Mucosa of gallbladder (tissue), 1 donor: ENCODE measurements around the gene APBB3. TPM values are rescaled to one million over a fixed set of nuclear protein-coding genes. Genes with fewer than 3 reads are reported as not detected.

Experiments
- DNase-seq: peaks from one replicate; pipeline ENCODE4 v3.0.0-alpha.2; 2020; ENCODE audit warnings: low spot score
- total RNA-seq: library from RNA; stranded (reverse); gene quantifications from one replicate; pipeline ENCODE4 v1.2.1, GENCODE V29; 2021
- donor health status: DM: no; HTN: no; CAD: no.

APBB3 gene
- total RNA-seq, 1 donor from 2014 or later, result 46.4 TPM

DNA sequence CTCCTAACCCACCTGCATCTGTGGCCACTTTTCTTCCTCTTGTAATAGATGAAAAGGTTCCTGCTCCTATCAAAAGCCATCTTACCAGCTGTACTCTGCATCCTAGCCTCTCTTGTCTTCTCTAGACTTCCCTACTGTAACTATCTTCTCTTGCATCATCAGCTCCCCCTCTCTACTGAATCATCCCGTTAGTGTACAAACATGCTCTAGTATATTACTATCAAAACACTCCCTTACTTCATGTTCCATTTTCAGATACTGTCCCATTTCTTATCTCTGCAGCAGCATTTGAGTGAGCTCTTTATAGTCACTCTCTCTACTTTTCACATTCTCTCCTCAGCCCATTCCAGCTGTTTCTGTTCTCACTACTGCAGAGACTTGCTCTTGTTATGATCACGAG is 9.9 kb downstream of the APBB3 start:
- no peak for DNase-seq

DNA sequence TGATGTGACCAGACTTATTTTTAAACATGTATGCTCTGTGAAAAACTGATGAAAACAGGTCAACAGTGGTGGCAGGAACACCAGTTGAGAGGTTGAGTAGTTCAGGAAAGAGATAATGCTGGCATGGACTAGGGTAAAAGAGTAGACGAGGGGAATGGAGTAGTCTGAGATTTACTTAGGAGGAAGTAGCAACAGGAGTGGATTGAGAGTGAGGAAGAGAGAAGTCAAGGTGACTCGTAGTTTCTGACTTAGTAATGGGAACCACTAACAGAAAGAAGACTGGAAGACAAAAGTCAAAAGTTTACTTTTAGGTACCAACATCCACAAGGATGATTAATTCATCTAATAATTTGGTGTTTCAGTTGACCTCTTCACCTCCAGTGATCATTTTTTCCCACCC is 10.7 kb downstream of the APBB3 start:
- no peak for DNase-seq

DNA sequence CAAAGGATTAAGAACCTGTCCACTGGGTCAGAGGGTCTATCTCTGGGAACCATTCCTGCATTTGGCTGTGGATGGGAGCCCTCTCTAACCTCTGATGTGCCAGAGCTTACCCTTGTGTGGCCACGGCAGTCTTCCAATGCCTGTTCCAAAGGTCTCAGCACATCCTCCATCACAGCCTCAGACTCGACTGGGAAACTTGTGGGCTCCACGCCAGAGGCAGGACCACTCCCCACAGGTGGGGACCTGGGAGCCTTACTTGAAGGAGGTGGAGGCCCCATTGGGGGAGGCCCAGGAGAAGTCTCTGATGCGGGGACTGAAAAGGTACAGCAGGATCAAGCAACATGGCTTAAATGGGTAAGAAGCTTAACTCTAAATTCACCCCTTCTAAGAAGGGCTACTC is 12.5 kb downstream of the APBB3 start:
- peak; percentile 3 for DNase-seq

DNA sequence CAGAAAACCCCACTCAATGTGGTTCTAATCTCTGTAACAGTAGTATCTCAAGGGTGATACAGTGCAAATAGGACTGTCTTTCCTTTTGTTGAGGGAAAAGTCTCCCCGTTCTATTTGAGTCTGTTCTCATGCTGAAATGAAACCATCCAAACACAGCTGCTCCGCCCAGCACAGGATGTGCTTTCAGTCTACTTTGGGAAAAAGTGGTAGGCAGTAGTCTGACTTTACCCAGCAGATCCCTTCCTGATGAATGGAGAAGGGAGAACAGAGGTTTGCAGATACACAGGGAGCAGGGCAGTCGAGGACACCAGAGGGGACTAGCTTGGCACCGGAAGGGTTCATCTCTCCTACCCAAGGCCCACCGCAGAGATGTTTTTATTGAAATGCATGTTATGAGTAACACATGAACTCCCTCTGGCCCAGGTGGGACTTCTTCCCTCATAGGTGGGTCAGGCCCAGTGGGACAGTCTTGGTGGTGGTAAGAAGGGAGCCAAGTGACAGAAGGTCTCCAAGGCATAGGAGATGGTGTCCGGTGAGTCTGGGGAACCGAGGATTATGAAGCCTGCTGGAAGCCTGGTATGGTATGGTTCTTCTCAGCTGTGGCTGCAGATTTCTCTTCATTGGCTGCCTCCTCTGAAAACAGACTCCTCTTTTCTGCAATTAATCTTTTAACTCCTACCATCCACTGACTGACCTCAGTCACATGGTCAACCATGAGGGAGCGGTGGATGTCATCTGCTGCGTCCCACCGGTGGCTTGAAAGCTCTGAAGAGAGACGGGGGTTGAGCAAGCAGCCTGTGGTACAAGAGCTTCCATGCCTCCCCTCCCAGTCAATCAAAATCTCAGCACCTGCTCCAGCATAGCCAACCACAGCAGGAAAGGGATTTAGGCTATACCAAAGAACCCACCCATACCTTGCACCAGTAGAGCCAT is 14.0 kb downstream of the APBB3 start:
- no peak for DNase-seq

DNA sequence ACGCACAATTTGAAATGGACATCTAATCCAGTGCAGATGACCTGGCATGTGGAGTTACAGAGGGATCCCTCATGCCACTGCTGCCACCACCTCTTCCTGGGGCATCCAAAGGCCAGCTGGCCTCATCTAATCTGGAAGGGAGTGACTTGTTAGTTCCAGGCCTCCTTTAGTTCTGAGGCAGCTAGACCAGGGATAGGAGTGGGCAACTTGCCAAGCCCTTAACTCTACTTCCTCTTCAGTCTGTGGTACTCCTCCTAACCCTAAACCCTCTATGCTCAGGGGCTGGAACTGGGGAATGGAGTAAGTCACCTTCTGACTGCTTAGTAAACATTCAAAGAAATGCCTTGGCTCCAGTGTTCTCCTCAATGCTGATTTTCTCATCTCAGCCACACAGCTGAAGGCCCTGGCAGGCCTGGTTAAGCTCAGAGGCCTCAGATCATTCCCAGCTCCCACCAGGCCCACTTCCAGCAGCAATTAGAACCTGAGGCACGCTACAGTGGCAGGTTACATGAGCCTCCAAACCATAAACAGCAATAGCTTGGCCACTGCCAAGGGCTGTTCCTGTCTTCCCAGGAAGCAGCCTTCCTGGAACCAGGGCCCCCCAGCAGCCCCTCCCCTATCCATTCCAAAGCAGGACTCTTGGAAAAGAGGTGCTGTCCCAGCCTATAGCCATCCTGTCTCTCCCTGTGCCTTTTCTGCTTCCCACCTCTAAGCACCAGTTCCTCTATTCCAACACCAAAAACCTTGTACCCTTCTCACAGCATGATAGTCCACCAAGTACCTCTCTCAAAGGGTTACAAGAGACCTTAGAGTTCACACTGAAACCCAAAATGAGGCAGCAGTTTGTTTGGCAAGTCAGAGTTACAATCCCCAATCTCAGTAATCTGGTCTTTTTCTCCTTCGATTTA is 14.9 kb downstream of the APBB3 start:
- DNase-seq, result peak; percentile 76

DNA sequence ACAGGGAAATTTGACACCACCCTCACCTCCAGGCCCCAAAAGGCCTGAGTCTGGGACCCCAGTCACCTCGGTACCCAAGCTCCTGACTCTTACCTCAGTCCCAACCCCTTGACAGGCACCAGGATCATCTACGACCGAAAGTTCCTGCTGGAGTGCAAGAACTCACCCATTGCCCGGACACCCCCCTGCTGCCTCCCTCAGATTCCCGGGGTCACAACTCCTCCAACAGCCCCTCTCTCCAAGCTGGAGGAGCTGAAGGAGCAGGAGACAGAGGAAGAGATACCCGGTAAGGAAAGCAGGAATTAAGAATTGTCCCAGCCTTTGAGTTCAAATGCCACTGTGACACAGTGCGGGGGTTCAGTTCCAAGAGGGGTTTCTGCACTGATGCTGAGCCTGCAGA is 15.6 kb downstream of the APBB3 start:
- DNase-seq, result no peak

DNA sequence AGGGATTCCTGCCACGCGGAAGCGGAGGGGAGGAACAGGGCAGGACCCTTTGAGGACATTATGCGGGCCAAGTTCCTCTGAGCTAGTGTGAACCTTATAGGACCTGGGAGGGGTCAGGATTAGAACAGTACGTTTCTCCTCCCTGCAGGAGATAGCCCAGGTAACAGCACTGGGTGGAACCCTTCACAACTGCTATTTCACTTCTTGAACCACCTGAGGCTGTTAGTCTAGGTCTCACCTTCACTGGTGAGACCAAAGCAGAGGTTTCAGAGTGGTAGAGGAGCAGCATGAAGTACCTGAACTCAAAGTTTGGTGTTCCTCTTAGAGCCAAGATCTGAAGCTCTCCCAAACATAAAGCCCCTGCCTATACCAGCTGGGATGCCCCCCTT is 16.1 kb downstream of the APBB3 start:
- peak; percentile 88 for DNase-seq

DNA sequence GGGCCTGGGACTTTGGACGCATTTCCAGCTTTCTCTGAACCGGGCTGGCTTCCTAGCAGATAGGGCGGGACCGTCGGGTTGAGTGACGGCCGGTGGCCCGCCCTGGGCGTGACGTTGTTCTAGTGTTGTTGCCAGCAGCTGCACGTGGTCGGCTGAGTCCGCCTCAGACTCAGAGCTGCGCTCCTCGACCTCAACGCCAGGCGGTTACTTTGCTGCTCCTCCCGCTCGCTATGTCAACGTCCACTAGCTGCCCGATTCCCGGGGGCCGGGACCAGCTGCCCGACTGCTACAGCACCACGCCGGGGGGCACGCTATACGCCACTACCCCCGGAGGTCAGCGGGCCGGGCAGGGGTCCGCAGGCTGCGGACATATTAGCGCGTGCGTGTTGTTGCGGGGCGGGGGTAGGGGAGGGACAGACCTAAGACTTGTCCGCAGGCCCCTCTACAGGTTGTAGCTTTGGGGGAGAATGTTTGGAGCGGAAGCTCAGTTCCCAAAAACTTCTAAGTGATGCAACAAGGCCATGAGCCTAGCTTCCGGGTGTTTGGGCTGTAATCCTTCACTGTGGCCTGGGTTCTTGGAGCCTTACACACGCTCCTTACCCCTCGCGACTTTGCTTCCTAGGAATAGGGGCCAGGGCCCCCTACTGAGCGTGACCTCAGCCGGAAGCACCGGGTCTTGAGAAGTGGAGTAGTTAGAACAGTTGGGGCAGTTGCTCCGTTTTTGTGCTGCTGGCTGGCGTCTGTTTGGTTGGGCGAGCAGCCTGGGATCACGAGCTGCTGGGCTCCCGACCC is 16.7 kb downstream of the APBB3 start, which contains the start of gene EIF4EBP3:
EIF4EBP3 (plus strand) TSS at position 155 of the 792 bp plus-strand sequence; CDS start at position 231, 76 bp downstream.
- DNase-seq, result peak; percentile 99

DNA sequence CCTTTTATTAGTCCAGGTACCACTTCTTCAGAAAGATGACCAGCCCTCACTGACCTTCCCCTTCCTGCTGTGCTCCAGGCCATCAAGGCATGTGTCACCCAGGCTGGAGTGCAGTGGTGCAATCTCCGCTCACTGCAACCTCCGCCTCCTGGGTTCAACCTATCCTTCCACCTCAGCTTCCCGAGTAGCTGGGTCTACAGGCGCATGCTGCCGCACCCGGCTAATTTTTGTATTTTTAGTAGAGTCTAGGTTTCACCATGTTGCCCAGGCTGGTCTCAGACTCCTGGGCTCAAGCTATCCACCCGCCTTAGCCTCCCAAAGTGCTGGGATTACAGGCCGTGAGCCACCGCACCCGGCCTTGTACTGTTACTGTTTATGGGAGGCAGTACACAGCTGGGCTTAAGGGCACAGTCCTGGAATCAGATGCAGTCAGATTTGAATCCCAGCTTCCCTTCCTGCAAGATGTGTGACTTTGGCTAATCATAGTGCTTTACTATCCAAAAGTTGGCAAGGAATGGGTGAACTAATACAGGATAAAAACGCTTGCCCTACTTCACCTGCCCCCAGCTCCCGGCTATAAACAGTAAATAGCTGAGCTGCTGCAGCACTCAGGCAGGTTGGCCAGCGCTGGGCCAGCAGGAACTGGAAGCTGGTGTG is 17.4 kb downstream of the APBB3 start:
- no peak for DNase-seq

DNA sequence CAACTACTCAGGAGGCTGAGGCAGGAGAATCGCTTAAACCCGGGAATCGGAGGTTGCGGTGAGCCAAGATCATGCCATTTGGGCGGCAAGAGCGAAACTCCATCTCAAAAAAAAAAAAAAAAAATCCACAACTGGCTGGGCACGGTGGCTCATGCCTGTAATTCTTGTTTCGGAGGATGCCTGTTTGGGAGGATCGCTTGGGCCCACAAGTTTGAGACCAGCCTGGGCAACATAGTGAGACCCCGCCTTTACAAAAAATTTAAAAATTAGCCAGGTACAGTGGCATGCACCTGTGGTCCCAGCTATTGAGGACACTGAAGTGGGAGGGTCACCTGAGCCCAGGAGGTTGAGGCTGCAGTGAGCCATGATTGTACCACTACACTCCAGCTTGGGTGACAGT is 18.8 kb downstream of the APBB3 start:
- no peak for DNase-seq

DNA sequence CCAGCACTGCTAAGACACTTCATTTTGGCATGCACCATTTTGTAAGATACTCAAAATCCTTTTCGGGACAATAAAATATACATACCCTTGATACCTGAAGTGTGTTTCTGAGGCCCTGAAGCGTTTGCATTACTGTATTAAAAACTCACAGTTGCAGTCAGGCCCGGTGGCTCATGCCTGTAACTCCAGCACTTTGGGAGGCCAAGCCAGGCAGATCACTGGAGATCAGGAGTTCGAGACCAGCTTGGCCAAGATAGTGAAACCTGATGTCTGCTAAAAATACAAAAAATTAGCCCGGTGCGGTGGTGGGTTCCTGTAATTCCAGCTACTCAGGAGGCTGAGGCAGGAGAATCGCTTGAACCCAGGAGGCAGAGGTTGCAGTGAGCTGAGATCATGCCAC is 19.4 kb downstream of the APBB3 start:
- no peak for DNase-seq

DNA sequence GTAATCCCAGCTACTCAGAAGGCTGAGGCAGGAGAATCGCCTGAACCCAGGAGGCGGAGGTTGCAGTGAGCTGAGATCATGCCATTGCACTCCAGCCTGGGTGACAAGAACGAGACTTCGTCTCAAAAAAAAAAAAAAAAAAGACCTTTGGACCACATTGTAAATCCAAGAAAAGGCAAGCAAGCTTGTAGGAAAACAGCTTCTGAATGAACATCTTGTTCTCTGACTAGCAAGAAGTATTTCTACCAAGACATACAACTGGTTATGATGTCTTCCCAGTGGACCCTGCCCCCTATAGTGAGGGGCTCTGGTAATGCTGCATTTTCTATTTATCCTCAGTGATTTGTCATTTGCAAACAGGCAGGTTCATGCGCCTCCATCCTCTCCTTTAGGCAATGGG is 21.4 kb downstream of the APBB3 start:
- DNase-seq, result no peak

DNA sequence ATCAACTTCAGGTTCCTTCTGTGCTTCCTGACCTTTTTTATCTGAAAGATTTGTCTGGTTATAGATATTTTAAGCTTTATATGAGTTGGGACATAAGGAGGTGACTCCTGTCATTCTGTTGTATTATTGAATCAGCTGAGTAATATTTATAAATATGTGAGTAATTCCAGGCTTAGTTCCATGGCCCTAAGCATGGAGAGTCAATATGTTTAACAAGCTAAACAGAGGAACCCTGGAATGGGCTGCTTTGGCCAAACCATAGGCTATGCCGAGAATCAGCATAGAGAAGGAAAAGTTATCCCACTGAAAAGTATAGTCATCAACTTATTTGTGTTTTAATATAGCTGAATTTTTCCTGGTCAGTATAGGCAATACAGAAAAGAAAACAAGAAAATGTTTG is 24.2 kb downstream of the APBB3 start:
- DNase-seq, result no peak

DNA sequence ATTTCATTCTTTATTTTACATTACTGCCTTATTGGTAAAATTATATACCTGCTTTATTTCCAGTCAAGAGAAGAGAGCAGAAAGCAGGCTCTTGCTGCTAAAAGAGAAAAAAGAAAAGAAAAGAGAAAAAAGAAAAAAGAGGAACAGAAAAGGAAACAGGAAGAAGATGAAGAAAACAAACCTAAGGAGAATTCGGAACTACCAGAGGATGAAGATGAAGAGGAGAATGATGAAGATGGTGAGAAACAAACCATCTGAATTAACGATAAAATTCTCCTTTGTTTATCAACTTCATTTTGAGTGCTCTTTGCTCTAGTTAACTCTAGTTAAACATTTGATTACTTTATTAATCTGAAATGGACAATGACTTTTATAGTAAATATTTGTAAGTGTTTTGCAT is 40.4 kb downstream of the APBB3 start:
- DNase-seq, result no peak

DNA sequence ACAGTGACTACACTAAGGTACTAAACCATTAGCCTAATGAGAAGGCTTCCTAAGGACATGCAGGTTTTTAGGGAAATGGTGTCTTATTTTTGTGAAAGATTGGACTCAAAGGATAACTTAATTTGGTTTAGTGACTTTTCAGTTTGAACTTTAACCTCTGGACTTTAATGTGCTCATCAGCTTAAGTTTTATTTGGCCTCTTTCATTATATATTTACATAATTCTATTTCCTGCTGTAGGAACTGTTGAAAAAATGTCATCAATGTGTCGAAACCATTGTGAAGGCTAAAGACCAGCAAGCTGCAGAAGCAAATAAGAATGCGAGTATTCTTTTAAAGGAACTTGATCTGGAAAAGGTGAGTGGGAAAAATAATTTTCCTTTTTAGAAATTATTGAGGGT is 51.3 kb downstream of the APBB3 start:
- DNase-seq, result no peak

DNA sequence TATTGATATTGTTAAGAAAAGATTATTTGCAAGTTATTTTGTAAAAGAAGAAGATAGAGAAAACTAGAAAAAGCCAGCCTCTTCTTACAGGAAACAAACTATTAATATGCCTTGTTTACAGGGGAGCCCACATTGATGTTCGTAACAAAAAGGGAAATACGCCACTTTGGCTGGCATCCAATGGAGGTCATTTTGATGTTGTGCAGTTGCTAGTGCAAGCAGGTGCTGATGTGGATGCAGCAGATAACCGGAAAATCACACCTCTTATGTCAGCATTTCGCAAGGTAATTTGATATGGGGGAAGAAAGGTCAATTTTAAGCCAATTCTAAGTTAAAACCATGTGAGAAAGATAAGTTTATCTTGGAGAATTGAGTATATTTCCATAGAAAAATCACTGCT is 54.5 kb downstream of the APBB3 start:
- DNase-seq, result no peak

Other genes with a start within 250 kb of the APBB3 start
- gene HBEGF, start 218.0 kb downstream of the APBB3 start, total RNA-seq, result 21.2 TPM
- 0.86 TPM for gene SLC4A9, start 204.4 kb downstream of the APBB3 start, total RNA-seq
- gene ANKHD1, start 162.8 kb downstream of the APBB3 start, total RNA-seq, result 116 TPM
- gene EIF4EBP3, start 16.9 kb downstream of the APBB3 start, total RNA-seq, result 14.4 TPM
- gene SRA1, start 7.1 kb downstream of the APBB3 start, total RNA-seq, result 27.2 TPM
- 73.8 TPM for gene SLC35A4, start 230 bp upstream of the APBB3 start, total RNA-seq
- gene CD14, start 68.6 kb upstream of the APBB3 start, total RNA-seq, result 104 TPM
- gene TMCO6, start 74.9 kb upstream of the APBB3 start, total RNA-seq, result 20.6 TPM
- 73.0 TPM for gene NDUFA2, start 83.0 kb upstream of the APBB3 start, total RNA-seq
- gene IK, start 83.2 kb upstream of the APBB3 start, total RNA-seq, result 72.1 TPM
- 22.1 TPM for gene WDR55, start 100.3 kb upstream of the APBB3 start, total RNA-seq
- gene DND1, start 109.0 kb upstream of the APBB3 start, total RNA-seq, result 2.5 TPM
- gene HARS1, start 126.8 kb upstream of the APBB3 start, total RNA-seq, result 45.5 TPM
- gene HARS2, start 126.9 kb upstream of the APBB3 start, total RNA-seq, result 30.5 TPM
- gene ZMAT2, start 135.8 kb upstream of the APBB3 start, total RNA-seq, result 50.9 TPM
- 0.06 TPM for gene PCDHA1, start 221.5 kb upstream of the APBB3 start, total RNA-seq
- 0.20 TPM for gene PCDHA2, start 230.3 kb upstream of the APBB3 start, total RNA-seq
- 1.9 TPM for gene PCDHA3, start 236.5 kb upstream of the APBB3 start, total RNA-seq
- gene PCDHA4, start 242.5 kb upstream of the APBB3 start, total RNA-seq, result 8.0 TPM